HepG2 (cell line): Measurements from ENCODE around the gene IRGQ. TPM values are rescaled to one million over a fixed set of nuclear protein-coding genes. Genes with fewer than 3 reads are reported as not detected.
A peak's percentile ranks its signal among the peaks of the same experiment; 100 is the strongest.

Source experiments
- ATAC-seq: fragments of 200-7000 bp; cut with Tn5 transposase; 3 replicates; pipeline ENCODE4 v1.9.1; 2020; ENCODE audit warnings: mild to moderate bottlenecking, moderate library complexity
- BruUV-seq: library from RNA; stranded (reverse); fragments of 400-500 nt; replicated peaks from 2 replicates; lab custom pipeline; 2021; lab: Mats Ljungman, UMichigan
- CTCF ChIA-PET: fragments of 300-600 bp; formaldehyde crosslinking; extraction: SDS; loops from one replicate; lab custom pipeline; 2021; ENCODE audit warnings: low total read pairs, inconsistent platforms, low intra/inter-chr PET ratio; lab: Yijun Ruan, JAX
- POLR2A ChIA-PET: fragments of 350-600 bp; sonication (Branson Sonifier 250); formaldehyde crosslinking; loops from one replicate; lab custom pipeline; 2020; ENCODE audit warnings: antibody characterized with exemption, inconsistent platforms; lab: Yijun Ruan, JAX
- DNase-seq: peaks from one replicate; pipeline ENCODE4 v3.0.0-alpha.2; 2015; ENCODE audit warnings: low spot score
- FAIRE-seq: peaks from 3 replicates; lab custom pipeline; 2011; peaks lifted over from hg19 to GRCh38; lab: Jason Lieb, UNC
- H2AFZ ChIP-seq: one replicate; pipeline ENCODE4 v1.6.1; 2011; ENCODE audit warnings: low read length, inconsistent platforms
- H3K27ac ChIP-seq: fragments of 300-600 bp; 3 replicates; pipeline ENCODE4 v1.8.0; 2011; ENCODE audit warnings: mixed run types, mild to moderate bottlenecking, mixed read lengths, low read length, inconsistent platforms; ENCODE audit not compliant: insufficient read depth; ENCODE audit errors: extremely low read length
- H3K27me3 ChIP-seq, 2 experiments: fragments of 200-600 bp in 1 of 2; 2 replicates in 1 of 2; 3 replicates in 1 of 2; pipeline versions ENCODE4 v1.6.0 to v1.8.0; 2011; ENCODE audit warnings: low read length in 2 of 2, mild to moderate bottlenecking in 2 of 2, moderate library complexity in 2 of 2, inconsistent platforms in 1 of 2; ENCODE audit not compliant: insufficient read depth in 2 of 2, control insufficient read depth in 1 of 2
- H3K36me3 ChIP-seq, 2 experiments: fragments of 200-600 bp in 1 of 2; replicated peaks in 1 of 2; 2 replicates in 1 of 2; 3 replicates in 1 of 2; pipeline versions ENCODE4 v1.5.1 to v1.8.0; 2011; ENCODE audit warnings: low read length in 2 of 2, inconsistent platforms in 1 of 2; ENCODE audit not compliant: insufficient read depth in 2 of 2, control insufficient read depth in 1 of 2
- H3K4me1 ChIP-seq: 2 replicates; pipeline ENCODE4 v1.5.1; 2012; ENCODE audit warnings: low read length, inconsistent platforms; ENCODE audit not compliant: insufficient read depth
- H3K4me2 ChIP-seq: 2 replicates; pipeline ENCODE4 v1.6.0; 2011; ENCODE audit warnings: low read depth, low read length, inconsistent platforms
- H3K4me3 ChIP-seq, 3 experiments: fragments of 200-600 bp in 1 of 3; sonication (generic), shearing (Covaris generic) in 1 of 3; replicated peaks in 1 of 3; 2 replicates each; pipeline ENCODE4 v1.5.1; 2011 to 2016; ENCODE audit warnings: low read length in 3 of 3, inconsistent platforms in 2 of 3, low read depth in 2 of 3, mild to moderate bottlenecking in 2 of 3, control low read depth in 1 of 3, mixed read lengths in 1 of 3; ENCODE audit not compliant: insufficient read depth in 1 of 3
- H3K79me2 ChIP-seq: one replicate; pipeline ENCODE4 v1.6.1; 2011; ENCODE audit warnings: low read length, inconsistent platforms; ENCODE audit not compliant: insufficient read depth
- H3K9ac ChIP-seq: 2 replicates; pipeline ENCODE4 v1.6.0; 2011; ENCODE audit warnings: mild to moderate bottlenecking, low read depth, low read length, inconsistent platforms; ENCODE audit not compliant: insufficient read depth
- H3K9me3 ChIP-seq: 2 replicates; pipeline ENCODE4 v1.5.1; 2012; ENCODE audit warnings: mild to moderate bottlenecking, low read length
- H4K20me1 ChIP-seq: 2 replicates; pipeline ENCODE4 v1.6.0; 2011; ENCODE audit warnings: inconsistent platforms, mild to moderate bottlenecking, low read length, moderate library complexity; ENCODE audit not compliant: insufficient read depth
- ARNTL ChIP-seq: sonication (generic); formaldehyde crosslinking; IDR thresholded peaks from 2 replicates; pipeline ENCODE4 v1.4.0; 2020; ENCODE audit warnings: mild to moderate bottlenecking, missing genetic modification reagents
- JARID2 ChIP-seq: sonication (generic); formaldehyde crosslinking; IDR thresholded peaks from 2 replicates; pipeline ENCODE4 v1.8.1; 2023; ENCODE audit warnings: missing genetic modification reagents, inconsistent platforms; ENCODE audit not compliant: insufficient replicate concordance
- KLF15 ChIP-seq: sonication (generic); formaldehyde crosslinking; IDR thresholded peaks from 2 replicates; pipeline ENCODE4 v1.8.1; 2023; ENCODE audit warnings: borderline replicate concordance, mild to moderate bottlenecking, inconsistent platforms, missing genetic modification reagents, mixed read lengths
- RBFOX2 ChIP-seq: fragments of 200-400 bp; formaldehyde crosslinking; IDR thresholded peaks from 2 replicates; pipeline ENCODE4 v1.6.1; 2017; ENCODE audit warnings: low read depth, mild to moderate bottlenecking, low read length
- TEAD2 ChIP-seq: sonication (generic); formaldehyde crosslinking; IDR thresholded peaks from 2 replicates; pipeline ENCODE4 v1.9.0; 2021; ENCODE audit warnings: missing genetic modification reagents
- ZNF180 ChIP-seq: sonication (generic); formaldehyde crosslinking; IDR thresholded peaks from 2 replicates; pipeline ENCODE4 v1.4.0; 2020; ENCODE audit warnings: low read depth, missing genetic modification reagents, borderline replicate concordance
- ZNF687 ChIP-seq: sonication (generic); formaldehyde crosslinking; IDR thresholded peaks from 2 replicates; pipeline ENCODE4 v1.5.1; 2020; ENCODE audit warnings: mild to moderate bottlenecking, missing genetic modification reagents, moderate library complexity
- WGBS: methylation state at CpG from one replicate; pipeline ENCODE4 v1.1.6; 2017; ENCODE audit warnings: low lambda C conversion rate; 5-methylcytosine and 5-hydroxymethylcytosine counted together
- in situ Hi-C: cut with HindIII; loops from 2 replicates; pipeline ENCODE4 v1.10.0; 2017; ENCODE audit warnings: low pct_unique_long_range_greater_than_20kb; ENCODE audit not compliant: extremely low pct_ligation_motif_present
- intact Hi-C: fragments of 100-400 bp; cut with micrococcal nuclease; formaldehyde crosslinking; loops from one replicate; pipeline ENCODE4 v1.10.0; 2022; ENCODE audit not compliant: unreplicated experiment
- polyA plus RNA-seq, 8 experiments: library from polyadenylated mRNA; depleted of rRNA in 3 of 8; stranded (reverse) in 7 of 8; unstranded in 1 of 8; fragments of >200 nt; fragmentation: Illumina TruSeq in 4 of 8; extraction: Trizol in 4 of 8; gene quantifications; 2 replicates each; pipeline versions ENCODE4 v1.2.1 to v1.2.3, GENCODE V29; 2011 to 2016; ENCODE audit warnings: low read depth in 4 of 8, missing spikeins in 1 of 8, mixed read lengths in 1 of 8; ENCODE audit not compliant: insufficient read depth in 1 of 8
- total RNA-seq, 5 experiments: library from RNA; depleted of rRNA; stranded (reverse); fragments of >200 nt; fragmentation: Illumina TruSeq; extraction: Trizol; gene quantifications; 2 replicates each; pipeline ENCODE4 v1.2.3, GENCODE V29; 2016; ENCODE audit warnings: low read depth in 1 of 5
- TF ChIP-seq, protein P1 (sequence below): sonication (generic); formaldehyde crosslinking; conservative IDR thresholded peaks from 2 replicates; pipeline ENCODE4 v1.8.0; 2022; ENCODE audit warnings: low read depth, missing genetic modification reagents

Gene IRGQ
- total and polyA plus RNA-seq, 2 of the 13 experiments (the other 11 are each of a cell fraction or from before 2014, with no cell fraction given) = 11.6 to 12.4 TPM

- CTCF ChIA-PET = no interaction called here
- intact Hi-C loops = loop anchor here (10.0 kb wide), 1 partner anchor 67 kb away; the partner anchor contains the start of gene ETHE1
- TF ChIP-seq RBFOX2 (peak; percentile 40; the same call in 1 of the 2 replicates), JARID2 (CRISPR knock-in tag) (no peak)
- H3K27ac ChIP-seq = no peak overlapping the region
- no peak overlapping the region for H3K4me2 ChIP-seq
- H3K4me1 ChIP-seq = peaks cover 20% of the 10 kb centered on the region
- peaks cover 2% of the 10 kb centered on the region; the same call in 1 of the 2 replicates for H4K20me1 ChIP-seq
- POLR2A ChIA-PET = no interaction called here
- in situ Hi-C loops = no loop called here
- H3K36me3 ChIP-seq = peaks cover 3% of the 10 kb centered on the region in 2 experiments; a peak in 4 of 5 replicates
- H2AFZ ChIP-seq = no peak overlapping the region
- no TSS peak for BruUV-seq
- no peaks in the 10 kb centered on the region; a peak in 1 of 5 replicates for H3K27me3 ChIP-seq
- no peak overlapping the region for H3K4me3 ChIP-seq
- DNase-seq (no peak), FAIRE-seq (no peak), ATAC-seq (no peak)
- no peak overlapping the region for H3K9ac ChIP-seq
- 98% methylated on average over 48 of the region's 63 CpGs for WGBS
- H3K79me2 ChIP-seq = peaks cover 13% of the 10 kb centered on the region
- no peaks in the 10 kb centered on the region for H3K9me3 ChIP-seq
Observed at GRCh38 chr19:43591904-43592772, 3.8 kb downstream of the IRGQ start.

DNA sequence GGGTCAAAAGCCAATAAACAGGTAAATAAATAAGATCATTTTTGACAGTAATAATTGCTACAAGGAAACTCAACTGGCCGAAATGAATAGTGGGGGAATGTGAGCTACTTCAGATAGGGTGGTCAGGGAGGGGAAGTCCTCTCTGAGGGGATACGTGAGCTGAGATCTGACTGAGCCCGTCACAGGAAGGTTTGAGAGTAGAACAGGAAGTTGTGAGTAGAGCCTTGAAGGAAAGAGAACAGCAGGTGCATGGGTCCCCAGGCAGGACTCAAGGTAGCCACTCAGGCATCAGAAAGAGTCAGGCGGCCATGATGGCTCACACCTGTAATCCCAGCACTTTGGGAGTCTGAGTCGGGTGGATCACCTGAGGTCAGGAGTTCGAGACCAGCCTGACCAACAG is 6.3 kb downstream of the IRGQ start:
- DNase-seq (no peak), ATAC-seq (no peak), FAIRE-seq (no peak)
- POLR2A ChIA-PET = no interaction called here
- Histone ChIP-seq H3K36me3 (peaks cover 3% of the 10 kb centered on the region in 2 experiments; a peak in 4 of 5 replicates), H3K27me3 (no peaks in the 10 kb centered on the region), H2AFZ (no peak overlapping the region), H3K9ac (no peak overlapping the region), H3K4me2 (no peak overlapping the region), H3K4me1 (peaks cover 23% of the 10 kb centered on the region), H3K4me3 (no peak overlapping the region), H3K79me2 (peaks cover 4% of the 10 kb centered on the region), H3K27ac (no peak overlapping the region), H3K9me3 (no peaks in the 10 kb centered on the region), H4K20me1 (peaks cover 2% of the 10 kb centered on the region; the same call in 1 of the 2 replicates)
- WGBS = 95% methylated on average over 6 of the region's 6 CpGs
- TF ChIP-seq TEAD2 (no peak), ZNF687 (CRISPR knock-in tag) (no peak), ZNF180 (CRISPR knock-in tag) (no peak), ARNTL (no peak), KLF15 (CRISPR knock-in tag) (no peak)
- TF ChIP-seq, protein P1, sequence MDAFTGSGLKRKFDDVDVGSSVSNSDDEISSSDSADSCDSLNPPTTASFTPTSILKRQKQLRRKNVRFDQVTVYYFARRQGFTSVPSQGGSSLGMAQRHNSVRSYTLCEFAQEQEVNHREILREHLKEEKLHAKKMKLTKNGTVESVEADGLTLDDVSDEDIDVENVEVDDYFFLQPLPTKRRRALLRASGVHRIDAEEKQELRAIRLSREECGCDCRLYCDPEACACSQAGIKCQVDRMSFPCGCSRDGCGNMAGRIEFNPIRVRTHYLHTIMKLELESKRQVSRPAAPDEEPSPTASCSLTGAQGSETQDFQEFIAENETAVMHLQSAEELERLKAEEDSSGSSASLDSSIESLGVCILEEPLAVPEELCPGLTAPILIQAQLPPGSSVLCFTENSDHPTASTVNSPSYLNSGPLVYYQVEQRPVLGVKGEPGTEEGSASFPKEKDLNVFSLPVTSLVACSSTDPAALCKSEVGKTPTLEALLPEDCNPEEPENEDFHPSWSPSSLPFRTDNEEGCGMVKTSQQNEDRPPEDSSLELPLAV (CRISPR knock-in tag) = no peak
- no TSS peak for BruUV-seq
- CTCF ChIA-PET = no interaction called here
- in situ Hi-C loops (no loop called here), intact Hi-C loops (loop anchor here (10.0 kb wide), 1 partner anchor 65 kb away; the partner anchor contains the start of gene ETHE1)
